ENCODE data around the gene RIPPLY3.
A peak's percentile ranks its signal among the peaks of the same experiment; 100 is the strongest.

DNA sequence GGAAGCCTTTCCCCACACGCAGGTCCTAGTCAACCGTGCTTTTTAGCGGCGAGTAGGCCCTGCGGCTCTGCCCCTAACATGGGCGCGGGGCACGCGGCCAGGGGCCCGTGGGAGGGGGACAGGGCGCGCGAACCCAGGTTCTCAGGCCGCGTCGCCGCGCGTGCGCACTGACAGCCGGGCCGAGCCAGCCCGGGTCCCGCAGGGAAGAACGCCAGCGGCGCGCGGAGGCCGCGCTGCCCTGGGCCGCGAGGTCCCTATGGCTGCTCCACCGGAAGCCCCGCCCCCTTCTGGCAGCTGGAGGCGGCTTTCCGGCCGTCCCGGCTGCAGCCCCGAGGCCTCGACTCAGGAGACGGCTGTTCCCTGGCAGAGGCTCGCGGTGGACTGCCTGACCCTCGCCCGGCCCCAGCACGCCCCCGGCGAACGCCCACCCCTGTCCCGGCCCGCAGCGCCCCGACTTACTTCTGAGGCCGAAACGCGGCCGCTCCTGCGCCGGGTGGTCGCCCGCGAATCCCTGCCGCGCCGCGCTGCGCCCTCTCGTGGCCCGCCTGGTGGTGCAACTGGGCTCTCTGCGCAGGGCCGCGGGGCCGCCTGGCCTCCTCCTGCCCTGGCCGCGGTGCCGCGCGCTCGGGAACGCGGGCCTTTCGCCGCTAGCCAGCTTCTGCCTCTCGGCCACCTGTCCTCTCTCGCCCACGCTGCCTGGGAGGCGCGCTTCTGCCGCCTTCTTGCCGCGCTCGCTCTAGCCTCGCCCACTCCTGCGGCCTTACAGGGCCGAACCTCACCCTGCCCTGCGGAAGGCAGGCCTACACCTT, 16.6 kb upstream of the RIPPLY3 start:
- TF ChIP-seq, protein P1, sequence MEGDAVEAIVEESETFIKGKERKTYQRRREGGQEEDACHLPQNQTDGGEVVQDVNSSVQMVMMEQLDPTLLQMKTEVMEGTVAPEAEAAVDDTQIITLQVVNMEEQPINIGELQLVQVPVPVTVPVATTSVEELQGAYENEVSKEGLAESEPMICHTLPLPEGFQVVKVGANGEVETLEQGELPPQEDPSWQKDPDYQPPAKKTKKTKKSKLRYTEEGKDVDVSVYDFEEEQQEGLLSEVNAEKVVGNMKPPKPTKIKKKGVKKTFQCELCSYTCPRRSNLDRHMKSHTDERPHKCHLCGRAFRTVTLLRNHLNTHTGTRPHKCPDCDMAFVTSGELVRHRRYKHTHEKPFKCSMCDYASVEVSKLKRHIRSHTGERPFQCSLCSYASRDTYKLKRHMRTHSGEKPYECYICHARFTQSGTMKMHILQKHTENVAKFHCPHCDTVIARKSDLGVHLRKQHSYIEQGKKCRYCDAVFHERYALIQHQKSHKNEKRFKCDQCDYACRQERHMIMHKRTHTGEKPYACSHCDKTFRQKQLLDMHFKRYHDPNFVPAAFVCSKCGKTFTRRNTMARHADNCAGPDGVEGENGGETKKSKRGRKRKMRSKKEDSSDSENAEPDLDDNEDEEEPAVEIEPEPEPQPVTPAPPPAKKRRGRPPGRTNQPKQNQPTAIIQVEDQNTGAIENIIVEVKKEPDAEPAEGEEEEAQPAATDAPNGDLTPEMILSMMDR (IDR thresholded peaks at IDR 0.05; ENCODE audit: low read depth, low read length, missing input control): peak; percentile 70
- TF ChIP-seq MAX (IDR thresholded peaks at IDR 0.05) (no peak), REST (IDR thresholded peaks at IDR 0.05) (no peak), YY1 (IDR thresholded peaks at IDR 0.05) (no peak), RXRA (IDR thresholded peaks at IDR 0.05) (peak in 1 of 2 donors; percentile 13), TAF1 (conservative IDR thresholded peaks at IDR 0.05) (no peak), JUND (IDR thresholded peaks at IDR 0.05) (no peak), ZBTB33 (IDR thresholded peaks at IDR 0.05) (no peak), HNF4G (IDR thresholded peaks at IDR 0.05) (no peak), EGR1 (IDR thresholded peaks at IDR 0.05; ENCODE audit: low read depth in 2 of 2) (peak; percentile 77 to 91), HNF4A (conservative IDR thresholded peaks at IDR 0.05) (no peak), SP1 (IDR thresholded peaks at IDR 0.05) (peak; percentile 13), NR2F2 (IDR thresholded peaks at IDR 0.05) (no peak), GABPA (IDR thresholded peaks at IDR 0.05 in 1 of 2, conservative IDR thresholded peaks at IDR 0.05 in 1 of 2) (peak in 1 of 2 donors; percentile 69)
